SK-N-SH treated with all-trans-retinoic acid at 6 μM for 48 hours (cell line): ENCODE data around the gene NPTX1.

Experiments used
- ATAC-seq: fragments of 200-7000 bp; cut with Tn5 transposase; 3 replicates; pipeline ENCODE4 v1.9.1; 2020; ENCODE audit warnings: mild to moderate bottlenecking, moderate library complexity
- ARNTL ChIP-seq: fragments of 450-650 bp; formaldehyde crosslinking; IDR thresholded peaks from 2 replicates; pipeline ENCODE4 v1.5.0; 2020; ENCODE audit warnings: low read depth, mild to moderate bottlenecking, moderate library complexity, borderline replicate concordance
- BACH2 ChIP-seq: fragments of 250-450 bp; sonication (Bioruptor Pico); IDR thresholded peaks from 2 replicates; pipeline ENCODE4 v1.9.0; 2021; ENCODE audit warnings: mild to moderate bottlenecking, borderline replicate concordance
- CSDC2 ChIP-seq: fragments of 250-450 bp; sonication (Bioruptor Pico); IDR thresholded peaks from 2 replicates; pipeline ENCODE4 v1.5.0; 2020; ENCODE audit warnings: mild to moderate bottlenecking, moderate library complexity
- CSRNP3 ChIP-seq: fragments of 250-450 bp; sonication (Bioruptor Pico); IDR thresholded peaks from 2 replicates; pipeline ENCODE4 v1.5.1; 2021; ENCODE audit warnings: mild to moderate bottlenecking, moderate library complexity
- ESRRG ChIP-seq: fragments of 250-450 bp; sonication (Bioruptor Pico); IDR thresholded peaks from 2 replicates; pipeline ENCODE4 v1.6.1; 2021; ENCODE audit warnings: mild to moderate bottlenecking
- GLIS3 ChIP-seq: fragments of 250-450 bp; sonication (Bioruptor Pico); IDR thresholded peaks from 2 replicates; pipeline ENCODE4 v1.5.0; 2020; ENCODE audit warnings: mild to moderate bottlenecking, moderate library complexity
- ISL1 ChIP-seq: fragments of 250-450 bp; sonication (Bioruptor Pico); IDR thresholded peaks from 2 replicates; pipeline ENCODE4 v2.1.2; 2022; ENCODE audit warnings: mild to moderate bottlenecking, moderate library complexity
- OSR1 ChIP-seq: fragments of 250-450 bp; sonication (Bioruptor Pico); IDR thresholded peaks from 2 replicates; pipeline ENCODE4 v1.8.0; 2022; ENCODE audit warnings: moderate library complexity, mild to moderate bottlenecking, inconsistent platforms
- POU6F1 ChIP-seq: fragments of 250-450 bp; sonication (Bioruptor Pico); IDR thresholded peaks from 2 replicates; pipeline ENCODE4 v1.8.0; 2021; ENCODE audit warnings: low read depth, mild to moderate bottlenecking, moderate library complexity, borderline replicate concordance
- PPARA ChIP-seq: fragments of 250-450 bp; sonication (Bioruptor Pico); IDR thresholded peaks from 2 replicates; pipeline ENCODE4 v1.5.0; 2020; ENCODE audit warnings: mild to moderate bottlenecking, borderline replicate concordance
- RARB ChIP-seq: fragments of 250-450 bp; sonication (Bioruptor Pico); IDR thresholded peaks from 2 replicates; pipeline ENCODE4 v1.8.0; 2021; ENCODE audit warnings: mild to moderate bottlenecking, moderate library complexity
- TCF4 ChIP-seq: fragments of 250-450 bp; sonication (Bioruptor Pico); IDR thresholded peaks from 2 replicates; pipeline ENCODE4 v1.8.0; 2021; ENCODE audit warnings: mild to moderate bottlenecking, moderate library complexity, borderline replicate concordance
- TOX ChIP-seq: fragments of 250-450 bp; sonication (Bioruptor Pico); IDR thresholded peaks from 2 replicates; pipeline ENCODE4 v1.8.0; 2021; ENCODE audit warnings: mild to moderate bottlenecking, moderate library complexity, borderline replicate concordance
- ZC3H10 ChIP-seq: fragments of 250-450 bp; sonication (Bioruptor Pico); IDR thresholded peaks from 2 replicates; pipeline ENCODE4 v1.5.1; 2021; ENCODE audit warnings: mild to moderate bottlenecking, moderate library complexity
- ZFP3 ChIP-seq: fragments of 250-450 bp; sonication (Bioruptor Pico); IDR thresholded peaks from 2 replicates; pipeline ENCODE4 v1.5.0; 2020; ENCODE audit warnings: mild to moderate bottlenecking, moderate library complexity
- ZFP30 ChIP-seq: fragments of 450-650 bp; formaldehyde crosslinking; IDR thresholded peaks from 2 replicates; pipeline ENCODE4 v1.5.0; 2022; ENCODE audit warnings: mild to moderate bottlenecking, moderate library complexity
- ZNF565 ChIP-seq: fragments of 450-650 bp; formaldehyde crosslinking; conservative IDR thresholded peaks from 2 replicates; pipeline ENCODE4 v1.5.0; 2020; ENCODE audit warnings: low read depth, mild to moderate bottlenecking, moderate library complexity
- ZNF70 ChIP-seq: fragments of 450-650 bp; formaldehyde crosslinking; IDR thresholded peaks from 2 replicates; pipeline ENCODE4 v1.5.0; 2020; ENCODE audit warnings: mild to moderate bottlenecking, moderate library complexity
- ZNF8 ChIP-seq: fragments of 450-650 bp; formaldehyde crosslinking; IDR thresholded peaks from 2 replicates; pipeline ENCODE4 v1.5.0; 2020; ENCODE audit warnings: mild to moderate bottlenecking, moderate library complexity
- TF ChIP-seq, protein P1 (sequence below): fragments of 250-450 bp; sonication (Bioruptor Pico); IDR thresholded peaks from 2 replicates; pipeline ENCODE4 v1.8.0; 2020; ENCODE audit warnings: mild to moderate bottlenecking, moderate library complexity, borderline replicate concordance
- TF ChIP-seq, protein P2 (sequence below): fragments of 250-450 bp; sonication (Bioruptor Pico); IDR thresholded peaks from 2 replicates; pipeline ENCODE4 v1.5.1; 2020; ENCODE audit warnings: low read depth, mild to moderate bottlenecking, moderate library complexity
- TF ChIP-seq, protein P3 (sequence below): fragments of 250-450 bp; sonication (Bioruptor Pico); IDR thresholded peaks from 2 replicates; pipeline ENCODE4 v1.5.0; 2020; ENCODE audit warnings: mild to moderate bottlenecking, moderate library complexity

The NPTX1 gene

GRCh38 chr17:80449194-80449929 lies 27.0 kb downstream of the NPTX1 start:
- ATAC-seq: no peak
- TF ChIP-seq, protein P1, sequence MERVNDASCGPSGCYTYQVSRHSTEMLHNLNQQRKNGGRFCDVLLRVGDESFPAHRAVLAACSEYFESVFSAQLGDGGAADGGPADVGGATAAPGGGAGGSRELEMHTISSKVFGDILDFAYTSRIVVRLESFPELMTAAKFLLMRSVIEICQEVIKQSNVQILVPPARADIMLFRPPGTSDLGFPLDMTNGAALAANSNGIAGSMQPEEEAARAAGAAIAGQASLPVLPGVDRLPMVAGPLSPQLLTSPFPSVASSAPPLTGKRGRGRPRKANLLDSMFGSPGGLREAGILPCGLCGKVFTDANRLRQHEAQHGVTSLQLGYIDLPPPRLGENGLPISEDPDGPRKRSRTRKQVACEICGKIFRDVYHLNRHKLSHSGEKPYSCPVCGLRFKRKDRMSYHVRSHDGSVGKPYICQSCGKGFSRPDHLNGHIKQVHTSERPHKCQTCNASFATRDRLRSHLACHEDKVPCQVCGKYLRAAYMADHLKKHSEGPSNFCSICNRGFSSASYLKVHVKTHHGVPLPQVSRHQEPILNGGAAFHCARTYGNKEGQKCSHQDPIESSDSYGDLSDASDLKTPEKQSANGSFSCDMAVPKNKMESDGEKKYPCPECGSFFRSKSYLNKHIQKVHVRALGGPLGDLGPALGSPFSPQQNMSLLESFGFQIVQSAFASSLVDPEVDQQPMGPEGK (CRISPR knock-in tag): no peak
- TF ChIP-seq RARB (CRISPR knock-in tag) (no peak), CSDC2 (no peak), GLIS3 (CRISPR knock-in tag) (no peak), ZC3H10 (no peak), TOX (CRISPR knock-in tag) (no peak), ZNF8 (no peak), OSR1 (no peak), ZNF565 (no peak), BACH2 (CRISPR knock-in tag) (no peak), CSRNP3 (CRISPR knock-in tag) (no peak), POU6F1 (CRISPR knock-in tag) (no peak), ZFP30 (no peak), ISL1 (CRISPR knock-in tag) (no peak), ZFP3 (CRISPR knock-in tag) (no peak), TCF4 (CRISPR knock-in tag) (no peak), ESRRG (CRISPR knock-in tag) (no peak), ARNTL (no peak), ZNF70 (CRISPR knock-in tag) (no peak)
- TF ChIP-seq, protein P2, sequence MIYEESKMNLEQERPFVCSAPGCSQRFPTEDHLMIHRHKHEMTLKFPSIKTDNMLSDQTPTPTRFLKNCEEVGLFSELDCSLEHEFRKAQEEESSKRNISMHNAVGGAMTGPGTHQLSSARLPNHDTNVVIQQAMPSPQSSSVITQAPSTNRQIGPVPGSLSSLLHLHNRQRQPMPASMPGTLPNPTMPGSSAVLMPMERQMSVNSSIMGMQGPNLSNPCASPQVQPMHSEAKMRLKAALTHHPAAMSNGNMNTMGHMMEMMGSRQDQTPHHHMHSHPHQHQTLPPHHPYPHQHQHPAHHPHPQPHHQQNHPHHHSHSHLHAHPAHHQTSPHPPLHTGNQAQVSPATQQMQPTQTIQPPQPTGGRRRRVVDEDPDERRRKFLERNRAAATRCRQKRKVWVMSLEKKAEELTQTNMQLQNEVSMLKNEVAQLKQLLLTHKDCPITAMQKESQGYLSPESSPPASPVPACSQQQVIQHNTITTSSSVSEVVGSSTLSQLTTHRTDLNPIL: no peak
- TF ChIP-seq, all 23 proteins: peak for 0

GRCh38 chr17:80447790-80448189 lies 28.6 kb downstream of the NPTX1 start:
- ATAC-seq: no peak
- no peak for TF ChIP-seq CSDC2
- TF ChIP-seq ARNTL: no peak
- no peak for TF ChIP-seq PPARA
- no peak for TF ChIP-seq ISL1 (CRISPR knock-in tag)
- TF ChIP-seq TOX (CRISPR knock-in tag): no peak
- no peak for TF ChIP-seq ESRRG (CRISPR knock-in tag)
- no peak for TF ChIP-seq ZFP3 (CRISPR knock-in tag)
- no peak for TF ChIP-seq ZNF565
- no peak for TF ChIP-seq ZNF8
- TF ChIP-seq TCF4 (CRISPR knock-in tag): no peak
- TF ChIP-seq ZFP30: no peak
- TF ChIP-seq, protein P3, sequence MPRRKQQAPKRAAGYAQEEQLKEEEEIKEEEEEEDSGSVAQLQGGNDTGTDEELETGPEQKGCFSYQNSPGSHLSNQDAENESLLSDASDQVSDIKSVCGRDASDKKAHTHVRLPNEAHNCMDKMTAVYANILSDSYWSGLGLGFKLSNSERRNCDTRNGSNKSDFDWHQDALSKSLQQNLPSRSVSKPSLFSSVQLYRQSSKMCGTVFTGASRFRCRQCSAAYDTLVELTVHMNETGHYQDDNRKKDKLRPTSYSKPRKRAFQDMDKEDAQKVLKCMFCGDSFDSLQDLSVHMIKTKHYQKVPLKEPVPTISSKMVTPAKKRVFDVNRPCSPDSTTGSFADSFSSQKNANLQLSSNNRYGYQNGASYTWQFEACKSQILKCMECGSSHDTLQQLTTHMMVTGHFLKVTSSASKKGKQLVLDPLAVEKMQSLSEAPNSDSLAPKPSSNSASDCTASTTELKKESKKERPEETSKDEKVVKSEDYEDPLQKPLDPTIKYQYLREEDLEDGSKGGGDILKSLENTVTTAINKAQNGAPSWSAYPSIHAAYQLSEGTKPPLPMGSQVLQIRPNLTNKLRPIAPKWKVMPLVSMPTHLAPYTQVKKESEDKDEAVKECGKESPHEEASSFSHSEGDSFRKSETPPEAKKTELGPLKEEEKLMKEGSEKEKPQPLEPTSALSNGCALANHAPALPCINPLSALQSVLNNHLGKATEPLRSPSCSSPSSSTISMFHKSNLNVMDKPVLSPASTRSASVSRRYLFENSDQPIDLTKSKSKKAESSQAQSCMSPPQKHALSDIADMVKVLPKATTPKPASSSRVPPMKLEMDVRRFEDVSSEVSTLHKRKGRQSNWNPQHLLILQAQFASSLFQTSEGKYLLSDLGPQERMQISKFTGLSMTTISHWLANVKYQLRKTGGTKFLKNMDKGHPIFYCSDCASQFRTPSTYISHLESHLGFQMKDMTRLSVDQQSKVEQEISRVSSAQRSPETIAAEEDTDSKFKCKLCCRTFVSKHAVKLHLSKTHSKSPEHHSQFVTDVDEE: no peak
- TF ChIP-seq, protein P2: no peak
- no peak for TF ChIP-seq RARB (CRISPR knock-in tag)
- no peak for TF ChIP-seq GLIS3 (CRISPR knock-in tag)
- no peak for TF ChIP-seq OSR1
- TF ChIP-seq POU6F1 (CRISPR knock-in tag): no peak
